Muscle layer of duodenum (tissue), 2 donors: Measurements from ENCODE around the gene C15orf62.

Experiments
- H3K27ac ChIP-seq: one replicate; pipeline ENCODE4 v1.7.0; 2013; ENCODE audit warnings: mild to moderate bottlenecking, low read length
- H3K27me3 ChIP-seq: one replicate; pipeline ENCODE4 v1.7.0; 2013; ENCODE audit warnings: low read depth, mild to moderate bottlenecking, control low read depth, low read length
- H3K36me3 ChIP-seq, 2 donors: one replicate each; pipeline ENCODE4 v1.7.0; 2013; ENCODE audit warnings: low read length in 2 of 2, control low read depth in 1 of 2, mild to moderate bottlenecking in 1 of 2; ENCODE audit not compliant: insufficient read depth in 2 of 2, control insufficient read depth in 1 of 2
- H3K4me1 ChIP-seq, 2 donors: one replicate each; pipeline ENCODE4 v1.7.0; 2013; ENCODE audit warnings: low read length in 2 of 2, mild to moderate bottlenecking in 2 of 2, control low read depth in 1 of 2, moderate library complexity in 1 of 2; ENCODE audit not compliant: insufficient read depth in 2 of 2, control insufficient read depth in 1 of 2
- H3K4me3 ChIP-seq, 2 donors: one replicate each; pipeline ENCODE4 v1.7.0; 2013; ENCODE audit warnings: low read length in 2 of 2, low read depth in 1 of 2, mild to moderate bottlenecking in 1 of 2
- H3K9me3 ChIP-seq, 2 donors: one replicate each; pipeline ENCODE4 v1.7.0; 2013; ENCODE audit warnings: low read length in 2 of 2, control low read depth in 1 of 2, mild to moderate bottlenecking in 1 of 2; ENCODE audit not compliant: control insufficient read depth in 1 of 2
- donor health status: healthy.

C15orf62 gene

GRCh38 chr15:40769274-40770146 is at the start of gene C15orf62:
C15orf62 (plus strand) TSS chr15:40769980; CDS start chr15:40770496, 516 bp downstream.
- Histone ChIP-seq H3K4me3 (no peak within 1 kb of the TSS), H3K36me3 (peaks cover 14 to 55% of the 10 kb centered on the region in 2 donors), H3K27ac (peak within 1 kb of the TSS; percentile 45), H3K4me1 (peaks cover 0 to 4% of the 10 kb centered on the region in 2 donors), H3K9me3 (no peaks in the 10 kb centered on the region), H3K27me3 (no peaks in the 10 kb centered on the region)

GRCh38 chr15:40721701-40722100 is 48.1 kb upstream of the C15orf62 start:
- Histone ChIP-seq H3K36me3 (no peaks in the 10 kb centered on the region), H3K4me3 (no peak overlapping the region), H3K4me1 (no peaks in the 10 kb centered on the region), H3K9me3 (no peaks in the 10 kb centered on the region), H3K27ac (no peak overlapping the region), H3K27me3 (no peaks in the 10 kb centered on the region)

GRCh38 chr15:40722354-40722753 is 47.4 kb upstream of the C15orf62 start:
- H3K27ac ChIP-seq: no peak overlapping the region

GRCh38 chr15:40722934-40723333 is 46.8 kb upstream of the C15orf62 start:
- Histone ChIP-seq H3K4me1 (no peaks in the 10 kb centered on the region), H3K4me3 (no peak overlapping the region), H3K9me3 (no peaks in the 10 kb centered on the region), H3K27ac (no peak overlapping the region), H3K27me3 (no peaks in the 10 kb centered on the region), H3K36me3 (no peaks in the 10 kb centered on the region)

More at GRCh38 chr15:40722354-40722753, 47.4 kb upstream of the C15orf62 start:
- Histone ChIP-seq H3K36me3 (no peaks in the 10 kb centered on the region), H3K4me3 (no peak overlapping the region), H3K27me3 (no peaks in the 10 kb centered on the region), H3K4me1 (no peaks in the 10 kb centered on the region), H3K9me3 (no peaks in the 10 kb centered on the region)

- Histone ChIP-seq H3K9me3 (no peaks in the 10 kb centered on the region), H3K4me1 (no peaks in the 10 kb centered on the region), H3K36me3 (no peaks in the 10 kb centered on the region), H3K4me3 (no peak overlapping the region), H3K27me3 (no peaks in the 10 kb centered on the region), H3K27ac (no peak overlapping the region)
Observed at GRCh38 chr15:40723919-40724318, 45.9 kb upstream of the C15orf62 start.

- Histone ChIP-seq H3K9me3 (no peaks in the 10 kb centered on the region), H3K36me3 (peaks cover 6 to 19% of the 10 kb centered on the region in 2 donors), H3K4me3 (no peak overlapping the region), H3K27ac (no peak overlapping the region), H3K27me3 (no peaks in the 10 kb centered on the region), H3K4me1 (no peaks in the 10 kb centered on the region)
Observed at GRCh38 chr15:40731034-40731433, 38.7 kb upstream of the C15orf62 start.

GRCh38 chr15:40736575-40736974 is 33.2 kb upstream of the C15orf62 start:
- H3K4me1 ChIP-seq: no peaks in the 10 kb centered on the region
- H3K36me3 ChIP-seq: peaks cover 41 to 58% of the 10 kb centered on the region in 2 donors
- H3K4me3 ChIP-seq: no peak overlapping the region
- H3K27me3 ChIP-seq: no peaks in the 10 kb centered on the region
- no peaks in the 10 kb centered on the region for H3K9me3 ChIP-seq
- no peak overlapping the region for H3K27ac ChIP-seq

- no peaks in the 10 kb centered on the region for H3K9me3 ChIP-seq
- H3K27me3 ChIP-seq: no peaks in the 10 kb centered on the region
- peaks cover 41 to 59% of the 10 kb centered on the region in 2 donors for H3K36me3 ChIP-seq
- no peaks in the 10 kb centered on the region for H3K4me1 ChIP-seq
- no peak overlapping the region for H3K27ac ChIP-seq
- H3K4me3 ChIP-seq: no peak overlapping the region
Observed at GRCh38 chr15:40737048-40737447, 32.7 kb upstream of the C15orf62 start.

- Histone ChIP-seq H3K4me1 (no peaks in the 10 kb centered on the region), H3K36me3 (peaks cover 41 to 79% of the 10 kb centered on the region in 2 donors), H3K27ac (no peak overlapping the region), H3K9me3 (no peaks in the 10 kb centered on the region), H3K4me3 (no peak overlapping the region), H3K27me3 (no peaks in the 10 kb centered on the region)
Observed at GRCh38 chr15:40739047-40739446, 30.7 kb upstream of the C15orf62 start.

GRCh38 chr15:40739854-40740253 is 29.9 kb upstream of the C15orf62 start:
- H3K4me3 ChIP-seq: no peak overlapping the region
- no peak overlapping the region for H3K27ac ChIP-seq
- no peaks in the 10 kb centered on the region for H3K9me3 ChIP-seq
- H3K4me1 ChIP-seq: no peaks in the 10 kb centered on the region
- peaks cover 47 to 79% of the 10 kb centered on the region in 2 donors for H3K36me3 ChIP-seq
- H3K27me3 ChIP-seq: no peaks in the 10 kb centered on the region

- Histone ChIP-seq H3K4me1 (no peaks in the 10 kb centered on the region), H3K27ac (no peak overlapping the region), H3K36me3 (peaks cover 23 to 72% of the 10 kb centered on the region in 2 donors), H3K9me3 (no peaks in the 10 kb centered on the region), H3K27me3 (no peaks in the 10 kb centered on the region), H3K4me3 (no peak overlapping the region)
Observed at GRCh38 chr15:40743485-40743901, 26.3 kb upstream of the C15orf62 start.
